Gastrocnemius medialis (tissue), 4 donors: ENCODE results near the gene SMTN. TPM values are rescaled to one million over a fixed set of nuclear protein-coding genes. Genes with fewer than 3 reads are reported as not detected.
"Not testable (repeated sequence)": the region's sequence is repeated elsewhere in the genome, so short reads cannot be mapped to it uniquely, and the experiment has no call there.

Experiments used
- ATAC-seq, 2 donors: fragments of 150-250 bp; one replicate each; pipeline ENCODE4 v1.9.1; 2016
- DNase-seq, 2 donors: peaks; one replicate each; pipeline ENCODE4 v3.0.0-alpha.2; 2019
- H3K27ac ChIP-seq, 4 donors: fragments of 200-600 bp; sonication (generic); 1 replicate in 1 of 4; 2 replicates in 3 of 4; pipeline ENCODE4 v1.5.1; 2016 to 2018; ENCODE audit warnings: mild to moderate bottlenecking in 2 of 4, moderate library complexity in 1 of 4
- H3K27me3 ChIP-seq, 3 donors: fragments of 200-600 bp; sonication (generic) in 2 of 3; 1 replicate in 1 of 3; 2 replicates in 2 of 3; pipeline versions ENCODE4 v1.5.1 to v1.6.0; 2016 to 2019; ENCODE audit warnings: mild to moderate bottlenecking in 1 of 3, moderate library complexity in 1 of 3
- H3K36me3 ChIP-seq, 2 donors: fragments of 200-600 bp; sonication (generic) in 1 of 2; one replicate each; pipeline ENCODE4 v1.5.1; 2017 to 2018
- H3K4me1 ChIP-seq, 2 donors: fragments of 200-600 bp; sonication (generic) in 1 of 2; one replicate each; pipeline ENCODE4 v1.5.1; 2016 to 2017; ENCODE audit warnings: mild to moderate bottlenecking in 2 of 2
- H3K4me3 ChIP-seq, 4 donors: fragments of 200-600 bp; sonication (generic) in 3 of 4; 1 replicate in 1 of 4; 2 replicates in 3 of 4; pipeline ENCODE4 v1.5.1; 2016 to 2019; ENCODE audit warnings: mild to moderate bottlenecking in 2 of 4
- H3K9me3 ChIP-seq, 3 donors: fragments of 200-600 bp; sonication (generic) in 2 of 3; 1 replicate in 1 of 3; 2 replicates in 2 of 3; pipeline ENCODE4 v1.5.1; 2016 to 2019
- CTCF ChIP-seq, 5 experiments: fragments of 450-650 bp in 3 of 5; fragments of 200-600 bp in 2 of 5; sonication (generic) in 2 of 5; IDR thresholded peaks in 4 of 5; conservative IDR thresholded peaks in 1 of 5; 1 replicate in 4 of 5; 2 replicates in 1 of 5; pipeline ENCODE4 v1.5.1; 2016 to 2019; ENCODE audit warnings: antibody characterized with exemption in 5 of 5, mild to moderate bottlenecking in 3 of 5, moderate library complexity in 3 of 5
- POLR2A ChIP-seq, 2 donors: fragments of 450-650 bp; IDR thresholded peaks; one replicate each; pipeline ENCODE4 v1.6.1; 2017; ENCODE audit warnings: antibody characterized with exemption in 2 of 2, mild to moderate bottlenecking in 2 of 2, moderate library complexity in 2 of 2
- in situ Hi-C, 4 donors: fragments of 200-750 bp; cut with MboI; loops; one replicate each; pipeline versions ENCODE4 v1.15.0 to v1.8.0; 2017; ENCODE audit warnings: low sequenced_read_pairs in 4 of 4
- intact Hi-C: fragments of 100-400 bp; cut with DNase I; formaldehyde crosslinking; loops from one replicate; pipeline ENCODE4 v1.15.1; 2023; ENCODE audit warnings: low total_unique reads
- total RNA-seq, 4 donors: library from RNA; depleted of rRNA; stranded (reverse); fragments of >200 nt; gene quantifications; one replicate each; pipeline versions ENCODE4 v1.1.0 to v1.2.3, GENCODE V29; 2016

The SMTN gene
- total RNA-seq, 4 donors from 2014 or later, result 39.5 to 104 (median 45.3) TPM

GRCh38 chr22:31107894-31108218, 26.7 kb downstream of the SMTN start:
- in situ Hi-C loops (no loop called here), intact Hi-C loops (loop anchor here (1.0 kb wide), 5 partner anchors 15 to 122 kb away; partner anchors contain the start of gene RNF185)
- Histone ChIP-seq H3K27ac (peak overlapping the region; percentile 93 to 98 (median 96)), H3K27me3 (no peaks in the 10 kb centered on the region), H3K9me3 (no peaks in the 10 kb centered on the region), H3K36me3 (peaks cover 0 to 5% of the 10 kb centered on the region in 2 donors), H3K4me1 (peaks cover 18 to 25% of the 10 kb centered on the region in 2 donors), H3K4me3 (peak overlapping the region; percentile 52 to 80 (median 64))
- DNase-seq, result no peak
- ATAC-seq, result peak; percentile 28 to 43
- no peak for TF ChIP-seq POLR2A (IDR thresholded peaks at IDR 0.05)
- peak in 2 of 5 experiments; percentile 23 to 28 for TF ChIP-seq CTCF (IDR thresholded peaks at IDR 0.05 in 4 of 5, conservative IDR thresholded peaks at IDR 0.05 in 1 of 5)

GRCh38 chr22:31112547-31113091, 31.5 kb downstream of the SMTN start:
- intact Hi-C loops, ATAC-seq: not testable (repeated sequence)

GRCh38 chr22:31118046-31118820, 37.1 kb downstream of the SMTN start:
- ATAC-seq, result no peak
- H3K4me1 ChIP-seq, result peaks cover 24 to 30% of the 10 kb centered on the region in 2 donors
- peak overlapping the region; percentile 57 to 67 (median 66) for H3K27ac ChIP-seq
- DNase-seq, result no peak
- H3K4me3 ChIP-seq, result no peak overlapping the region
- H3K9me3 ChIP-seq, result no peaks in the 10 kb centered on the region
- intact Hi-C loops (no loop called here), in situ Hi-C loops (no loop called here)
- no peaks in the 10 kb centered on the region for H3K27me3 ChIP-seq
- no peak for TF ChIP-seq CTCF (IDR thresholded peaks at IDR 0.05 in 4 of 5, conservative IDR thresholded peaks at IDR 0.05 in 1 of 5)
- no peak for TF ChIP-seq POLR2A (IDR thresholded peaks at IDR 0.05)
- H3K36me3 ChIP-seq, result no peaks in the 10 kb centered on the region

More at GRCh38 chr22:31112547-31113091, 31.5 kb downstream of the SMTN start:
- in situ Hi-C loops, H3K9me3 ChIP-seq, H3K27me3 ChIP-seq, H3K4me1 ChIP-seq, H3K27ac ChIP-seq, DNase-seq, H3K4me3 ChIP-seq, H3K36me3 ChIP-seq: not testable (repeated sequence)

GRCh38 chr22:31119026-31119717, 38.1 kb downstream of the SMTN start:
- TF ChIP-seq CTCF (IDR thresholded peaks at IDR 0.05 in 4 of 5, conservative IDR thresholded peaks at IDR 0.05 in 1 of 5) (no peak), POLR2A (IDR thresholded peaks at IDR 0.05) (peak; percentile 29 to 47)
- H3K36me3 ChIP-seq, result no peaks in the 10 kb centered on the region
- H3K4me1 ChIP-seq, result peaks cover 24 to 30% of the 10 kb centered on the region in 2 donors
- intact Hi-C loops (no loop called here), in situ Hi-C loops (no loop called here)
- H3K27me3 ChIP-seq, result no peaks in the 10 kb centered on the region
- H3K27ac ChIP-seq, result peak overlapping the region; percentile 57 to 67 (median 66)
- H3K9me3 ChIP-seq, result no peaks in the 10 kb centered on the region
- DNase-seq (peak in 1 of 2 donors; percentile 63), ATAC-seq (peak; percentile 76 to 82)
- no peak overlapping the region for H3K4me3 ChIP-seq

GRCh38 chr22:31120230-31120629, 39.1 kb downstream of the SMTN start:
- in situ Hi-C loops (no loop called here), intact Hi-C loops (no loop called here)
- Histone ChIP-seq H3K27ac (no peak overlapping the region), H3K27me3 (no peaks in the 10 kb centered on the region), H3K4me1 (peaks cover 24 to 30% of the 10 kb centered on the region in 2 donors), H3K9me3 (no peaks in the 10 kb centered on the region), H3K36me3 (no peaks in the 10 kb centered on the region), H3K4me3 (no peak overlapping the region)
- DNase-seq (no peak), ATAC-seq (no peak)
- TF ChIP-seq POLR2A (IDR thresholded peaks at IDR 0.05) (no peak), CTCF (IDR thresholded peaks at IDR 0.05 in 4 of 5, conservative IDR thresholded peaks at IDR 0.05 in 1 of 5) (no peak)
